ENCODE data around the gene CCDC180.
A peak's percentile ranks its signal among the peaks of the same experiment; 100 is the strongest.

GRCh38 chr9:97284798-97285197 lies 22.7 kb upstream of the CCDC180 start:
- peak in 1 of 3 experiments; percentile 3 for TF ChIP-seq CTCF (IDR thresholded peaks at IDR 0.05)
- no peak for TF ChIP-seq POLR2A (IDR thresholded peaks at IDR 0.05; ENCODE audit: low read depth)
- TF ChIP-seq EP300 (IDR thresholded peaks at IDR 0.05): no peak
- TF ChIP-seq POLR2AphosphoS5 (IDR thresholded peaks at IDR 0.05): no peak

Measured in esophagus muscularis mucosa (tissue), 4 donors.